GM21619 (cell line): ENCODE measurements around the gene CPT1B.
"Not testable (repeated sequence)": the region's sequence is repeated elsewhere in the genome, so short reads cannot be mapped to it uniquely, and the experiment has no call there.

Experiments
- ATAC-seq: cut with Tn5 transposase; IDR thresholded peaks from one replicate; pipeline ENCODE4 v1.9.1; 2021; ENCODE audit not compliant: unreplicated experiment

CPT1B gene

GRCh38 chr22:50529897-50530579 lies 48.2 kb downstream of the CPT1B start, which contains the start of gene TYMP:
TYMP (minus strand) TSS chr22:50530012; CDS start chr22:50529709, 303 bp downstream.
- ATAC-seq: no peak

GRCh38 chr22:50529416-50529896 lies 48.8 kb downstream of the CPT1B start:
- ATAC-seq: no peak

GRCh38 chr22:50528682-50529415 lies 49.4 kb downstream of the CPT1B start:
- ATAC-seq: no peak

- no peak for ATAC-seq
Observed at GRCh38 chr22:50527921-50528681, 50.1 kb downstream of the CPT1B start.

GRCh38 chr22:50526834-50527801 lies 51.1 kb downstream of the CPT1B start:
- ATAC-seq: peak; percentile 1

GRCh38 chr22:50526108-50526833 lies 52.0 kb downstream of the CPT1B start:
- peak; percentile 23 for ATAC-seq

- no peak for ATAC-seq
Observed at GRCh38 chr22:50525858-50526107, 52.4 kb downstream of the CPT1B start.

- peak; percentile 34 for ATAC-seq
Observed at GRCh38 chr22:50525104-50525857, 52.9 kb downstream of the CPT1B start, which contains the start of gene SCO2. SCO2 (minus strand) TSS chr22:50525598; CDS start chr22:50524411, 1,187 bp downstream.

GRCh38 chr22:50524676-50525103 lies 53.5 kb downstream of the CPT1B start:
- ATAC-seq: no peak

GRCh38 chr22:50523806-50524675 lies 54.2 kb downstream of the CPT1B start:
- ATAC-seq: no peak

GRCh38 chr22:50523458-50523805 lies 54.8 kb downstream of the CPT1B start:
- ATAC-seq: no peak

- ATAC-seq: no peak
Observed at GRCh38 chr22:50522806-50523438, 55.3 kb downstream of the CPT1B start.

- ATAC-seq: no peak
Observed at GRCh38 chr22:50522208-50522805, 55.9 kb downstream of the CPT1B start.

GRCh38 chr22:50521710-50522109 lies 56.5 kb downstream of the CPT1B start:
- no peak for ATAC-seq

- no peak for ATAC-seq
Observed at GRCh38 chr22:50520826-50521453, 57.3 kb downstream of the CPT1B start.

- not testable (repeated sequence) for ATAC-seq
Observed at GRCh38 chr22:50520184-50520583, 58.0 kb downstream of the CPT1B start.

GRCh38 chr22:50519151-50519550 lies 59.1 kb downstream of the CPT1B start:
- ATAC-seq: no peak
